T-helper 9 cell (primary cell): Measurements from ENCODE around the gene RPS6KA2.

Experiments used
- DNase-seq: peaks from one replicate; pipeline ENCODE4 v3.0.0-alpha.2; 2020

RPS6KA2 gene

DNA sequence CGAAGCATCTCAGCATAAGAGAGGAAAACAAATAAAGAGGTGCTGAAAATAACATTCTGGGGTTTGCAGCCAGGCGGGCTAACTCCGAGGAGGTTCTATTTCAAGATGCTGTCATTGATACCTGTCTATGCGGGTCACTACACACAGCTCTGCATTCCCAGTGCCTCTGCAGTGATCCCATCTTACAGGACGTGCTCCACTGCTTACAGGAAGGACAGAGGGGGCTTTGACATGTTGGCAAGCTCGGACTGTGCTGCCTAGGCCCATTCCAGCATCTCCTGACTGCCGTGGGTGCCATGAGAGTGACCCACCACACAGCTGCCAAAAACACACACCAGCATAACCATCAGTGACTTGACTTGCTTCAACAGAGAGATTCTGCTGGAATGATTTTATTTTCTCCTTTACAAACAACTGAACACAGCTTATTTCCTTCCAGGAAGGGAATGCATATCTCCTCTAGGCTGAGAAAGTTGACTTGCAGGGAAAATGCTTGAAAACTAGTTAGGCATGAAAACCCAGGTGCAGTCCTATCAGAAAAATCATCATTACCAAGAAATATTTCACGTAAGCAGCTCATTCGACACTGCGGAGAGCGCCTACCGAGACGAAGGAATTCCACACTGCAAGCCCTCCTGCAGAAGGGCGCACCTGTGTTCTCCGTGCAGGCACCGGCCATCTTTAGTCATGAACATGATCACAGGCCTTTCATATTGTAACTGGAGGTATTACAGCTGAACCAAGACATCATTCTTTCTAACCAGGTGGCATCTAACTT, 103.1 kb downstream of the RPS6KA2 start:
- DNase-seq, result no peak

DNA sequence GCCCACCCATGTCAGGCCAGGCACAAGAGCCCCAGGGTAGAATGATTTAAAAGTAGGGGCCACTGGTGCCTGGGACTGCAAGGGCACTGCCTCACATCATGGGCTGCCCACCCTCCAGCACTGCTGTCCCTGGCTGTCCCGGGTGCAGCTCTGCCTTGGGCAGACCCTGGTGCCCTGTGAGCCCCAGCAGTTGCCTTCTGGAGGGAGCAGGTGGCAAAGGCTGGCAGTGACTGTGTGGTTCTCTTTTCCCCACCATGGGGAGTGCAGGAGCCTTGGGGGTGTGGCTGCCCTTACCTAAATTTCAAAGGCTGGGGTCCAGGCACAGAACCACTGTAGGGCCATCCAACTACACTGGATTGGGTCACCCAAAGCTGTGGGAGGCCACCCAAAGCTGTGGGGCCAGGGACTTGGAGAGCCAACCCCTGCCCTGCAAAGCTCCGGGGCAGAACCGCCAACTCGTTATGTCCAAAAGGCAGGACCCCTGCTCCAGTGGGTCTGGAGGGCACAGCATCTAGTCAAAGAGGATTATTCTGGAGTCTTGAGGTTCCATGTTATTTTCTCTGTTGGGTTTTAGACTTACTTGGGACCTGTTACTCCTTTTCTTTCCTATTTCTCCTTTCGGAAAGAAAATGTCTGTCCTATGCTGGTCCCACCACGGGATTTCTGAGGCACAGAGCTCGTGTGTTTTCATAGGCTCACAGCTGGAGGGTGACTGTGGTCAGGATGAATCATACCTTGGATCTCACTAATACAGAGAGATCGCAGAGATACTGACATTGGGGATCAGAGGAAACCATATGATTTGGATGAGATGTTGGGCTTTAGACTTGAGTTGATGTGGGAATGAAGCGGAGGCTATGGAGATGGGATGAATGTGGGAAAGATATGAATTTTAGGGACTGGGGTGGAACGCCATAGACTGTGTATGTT, 105.9 kb downstream of the RPS6KA2 start:
- no peak for DNase-seq

GRCh38 chr6:166516251-166516884, 110.7 kb downstream of the RPS6KA2 start:
- DNase-seq, result no peak

GRCh38 chr6:166515072-166515810, 111.8 kb downstream of the RPS6KA2 start:
- DNase-seq, result no peak

DNA sequence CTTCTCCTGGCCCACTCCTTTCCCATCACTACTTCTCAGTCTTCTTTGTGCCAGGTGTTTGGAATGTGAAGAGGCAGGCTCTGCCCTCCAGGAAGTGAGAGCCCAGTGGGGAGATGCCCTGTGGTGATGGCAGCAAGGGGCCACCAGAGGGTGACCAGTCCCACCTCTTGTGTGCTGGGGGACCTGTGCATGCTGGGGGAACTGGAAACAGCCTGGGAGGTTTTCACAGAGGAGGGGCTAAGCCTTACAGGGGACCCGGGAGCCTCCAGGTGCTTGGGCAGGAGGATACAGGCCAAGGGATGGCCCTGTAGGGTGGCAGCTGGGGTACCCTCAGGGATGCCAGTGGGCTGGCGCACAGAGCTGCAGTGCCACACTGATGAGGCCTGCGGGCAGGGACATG, 112.9 kb downstream of the RPS6KA2 start:
- DNase-seq, result no peak

- DNase-seq, result peak; percentile 29
Measured at GRCh38 chr6:166512567-166512966, 114.5 kb downstream of the RPS6KA2 start.

GRCh38 chr6:166511316-166511715, 115.7 kb downstream of the RPS6KA2 start:
- DNase-seq, result no peak

- DNase-seq, result no peak
Measured at GRCh38 chr6:166509193-166509592, 117.9 kb downstream of the RPS6KA2 start.

DNA sequence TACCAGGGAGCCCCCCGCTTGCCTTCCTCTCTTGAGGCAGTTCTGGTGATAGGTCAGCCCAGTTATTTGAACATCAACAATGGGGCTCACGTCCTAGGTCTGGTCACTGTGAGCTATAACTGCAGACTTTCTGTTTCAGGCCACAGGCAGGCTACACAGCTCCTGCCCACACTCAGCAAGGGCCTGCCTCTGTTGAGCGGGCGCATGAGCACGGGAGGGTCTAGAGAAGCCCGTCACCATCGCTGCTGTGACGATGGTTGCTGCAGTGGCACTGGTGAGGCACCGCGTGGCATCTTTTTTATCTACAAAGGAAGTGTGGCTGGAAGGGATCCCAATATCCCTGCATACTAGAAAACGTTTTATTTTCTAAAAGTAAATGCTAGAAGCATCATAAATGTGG, 118.3 kb downstream of the RPS6KA2 start:
- no peak for DNase-seq

- DNase-seq, result no peak
Measured at GRCh38 chr6:166507809-166508564, 119.1 kb downstream of the RPS6KA2 start.

DNA sequence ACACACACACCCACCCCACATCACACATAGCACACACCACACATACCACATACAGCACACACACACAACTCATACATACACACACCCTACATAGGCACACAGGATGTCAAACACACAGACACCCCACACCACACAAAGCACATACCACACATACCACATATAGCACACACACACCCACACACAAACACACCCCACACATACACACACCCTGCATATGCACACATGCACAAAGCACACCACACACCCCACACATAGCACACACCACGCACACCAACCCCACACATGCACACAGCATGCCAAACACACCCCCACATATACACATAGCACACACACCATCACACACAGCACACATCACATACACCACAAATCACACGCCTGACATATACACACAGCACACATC, 119.7 kb downstream of the RPS6KA2 start:
- DNase-seq, result no peak

DNA sequence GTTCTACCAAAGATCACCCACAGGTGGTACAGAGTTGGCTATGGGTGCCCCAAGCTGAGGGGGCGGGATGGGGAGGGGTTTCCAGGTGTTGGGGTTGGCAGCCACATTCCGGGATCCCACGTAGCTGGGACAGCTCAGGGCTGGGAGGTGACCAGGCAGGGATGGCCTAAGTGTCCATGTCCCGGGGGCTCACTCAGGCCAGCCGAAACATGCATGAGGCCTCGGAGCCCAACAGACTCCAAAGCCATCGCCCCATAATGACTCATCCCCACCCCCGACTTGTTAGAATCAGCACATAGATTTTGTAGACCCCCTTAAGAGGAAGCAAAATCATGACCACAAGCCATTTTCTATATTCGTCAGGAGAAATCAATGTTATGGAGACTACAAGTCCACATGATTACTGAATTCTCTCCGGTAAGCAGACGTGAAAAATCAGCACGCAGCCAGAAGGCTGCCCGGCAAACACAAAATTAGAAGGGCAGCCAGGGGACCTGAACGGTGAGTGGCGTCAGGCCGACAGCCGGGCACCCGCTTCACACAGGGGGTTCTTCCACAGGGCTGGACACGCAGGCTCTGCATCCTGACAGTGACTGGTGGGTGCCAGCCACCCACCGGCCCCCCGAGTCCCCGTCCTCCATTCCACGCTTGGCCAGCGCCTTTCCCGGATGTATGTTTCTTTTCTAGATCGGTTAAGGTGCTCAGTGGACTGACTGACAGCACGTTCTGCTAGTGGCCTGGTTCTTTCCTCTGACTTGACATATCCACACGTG, 121.7 kb downstream of the RPS6KA2 start:
- no peak for DNase-seq

DNA sequence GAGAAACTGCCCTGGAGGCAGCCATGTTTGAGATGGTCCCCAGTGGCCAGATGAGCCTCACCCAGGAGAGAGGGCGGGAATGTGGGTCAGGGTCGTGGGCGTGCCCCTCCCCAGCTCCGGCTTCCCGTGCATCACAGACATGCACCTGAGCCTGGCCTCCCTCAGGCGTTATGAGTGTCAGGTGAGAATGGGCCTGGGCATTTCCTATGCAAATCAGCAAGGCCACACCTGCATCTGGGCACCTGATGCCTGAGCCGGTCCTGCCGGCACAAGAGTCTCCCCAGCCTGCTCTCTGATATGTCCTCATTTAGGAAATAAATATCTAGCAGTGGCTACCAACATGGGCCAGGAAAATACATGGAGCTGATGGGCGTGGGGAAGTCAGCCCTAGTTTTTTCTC, 123.0 kb downstream of the RPS6KA2 start:
- no peak for DNase-seq

- no peak for DNase-seq
Measured at GRCh38 chr6:166503167-166503744, 123.8 kb downstream of the RPS6KA2 start.

DNA sequence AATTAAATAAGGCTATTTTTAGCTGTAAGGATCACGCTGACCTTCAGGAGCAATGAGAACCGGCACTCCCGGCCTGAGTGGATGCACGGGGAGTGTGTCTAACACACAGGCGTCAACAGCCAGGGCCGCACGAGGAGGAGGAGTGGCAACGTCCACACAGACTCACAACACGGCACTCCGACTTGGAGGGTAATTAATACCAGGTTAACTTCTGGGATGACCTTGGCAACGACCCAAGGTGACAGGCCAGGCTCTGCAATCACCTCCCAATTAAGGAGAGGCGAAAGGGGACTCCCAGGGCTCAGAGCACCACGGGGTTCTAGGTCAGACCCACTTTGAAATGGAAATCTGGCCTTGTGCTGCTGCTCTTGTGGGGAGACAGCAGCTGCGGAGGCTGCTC, 124.6 kb downstream of the RPS6KA2 start:
- DNase-seq, result no peak

DNA sequence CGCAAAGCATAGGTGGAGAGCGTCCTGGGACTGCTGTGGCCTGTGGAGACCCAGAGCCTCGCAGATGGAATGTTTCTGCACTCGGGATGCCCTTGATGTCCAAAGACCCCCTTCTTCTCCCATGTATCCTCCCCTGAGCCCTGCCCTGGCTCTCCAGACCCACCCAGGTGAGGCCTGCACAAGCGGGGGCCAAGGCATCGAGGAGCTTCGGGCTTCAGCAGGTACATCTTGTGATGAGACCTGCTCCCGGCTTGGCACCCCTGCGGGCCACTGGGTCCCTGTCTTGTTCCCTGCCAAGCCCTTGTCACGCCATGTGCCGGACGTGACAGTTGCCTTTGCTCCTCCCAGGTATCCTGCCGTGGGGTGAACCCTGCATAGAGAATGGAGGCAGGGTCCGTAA, 125.8 kb downstream of the RPS6KA2 start:
- DNase-seq, result no peak

- DNase-seq, result no peak
Measured at GRCh38 chr6:166500246-166500645, 126.8 kb downstream of the RPS6KA2 start.

DNA sequence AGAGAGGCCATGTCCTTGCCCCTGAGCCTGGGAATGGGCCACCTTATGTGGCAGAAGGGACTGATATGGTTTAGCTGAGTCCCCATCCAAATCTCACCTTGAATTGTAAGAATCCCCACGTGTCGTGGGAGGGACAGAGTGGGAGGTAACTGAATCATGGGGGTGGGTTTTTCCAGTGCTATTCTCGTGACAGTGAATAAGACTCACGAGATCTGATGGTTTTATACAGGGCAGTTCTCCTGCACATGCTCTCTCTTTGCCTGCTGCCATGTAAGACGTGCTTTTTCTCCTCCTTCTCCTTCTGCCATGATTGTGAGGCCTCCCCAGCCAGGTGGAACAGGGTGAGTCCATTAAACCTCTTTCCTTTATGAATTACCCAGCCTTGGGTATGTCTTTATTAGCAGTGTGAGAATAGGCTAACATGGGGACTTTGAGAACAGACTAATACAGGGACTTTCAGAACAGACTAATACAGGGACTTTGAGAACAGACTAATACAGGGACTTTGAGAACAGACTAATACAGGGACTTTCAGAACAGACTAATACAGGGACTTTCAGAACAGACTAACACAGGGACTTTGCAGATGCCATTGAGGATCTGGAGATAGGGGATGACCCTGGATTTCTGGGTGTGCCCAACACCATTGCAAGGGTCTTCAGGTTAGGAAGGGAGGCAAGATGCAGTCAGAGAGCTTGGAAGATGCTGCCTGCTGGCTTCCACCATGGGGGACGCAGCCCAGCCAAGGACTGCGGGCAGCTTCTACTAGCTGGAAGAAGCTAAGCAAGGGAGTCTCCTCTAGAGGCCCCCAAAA, 127.5 kb downstream of the RPS6KA2 start:
- no peak for DNase-seq

DNA sequence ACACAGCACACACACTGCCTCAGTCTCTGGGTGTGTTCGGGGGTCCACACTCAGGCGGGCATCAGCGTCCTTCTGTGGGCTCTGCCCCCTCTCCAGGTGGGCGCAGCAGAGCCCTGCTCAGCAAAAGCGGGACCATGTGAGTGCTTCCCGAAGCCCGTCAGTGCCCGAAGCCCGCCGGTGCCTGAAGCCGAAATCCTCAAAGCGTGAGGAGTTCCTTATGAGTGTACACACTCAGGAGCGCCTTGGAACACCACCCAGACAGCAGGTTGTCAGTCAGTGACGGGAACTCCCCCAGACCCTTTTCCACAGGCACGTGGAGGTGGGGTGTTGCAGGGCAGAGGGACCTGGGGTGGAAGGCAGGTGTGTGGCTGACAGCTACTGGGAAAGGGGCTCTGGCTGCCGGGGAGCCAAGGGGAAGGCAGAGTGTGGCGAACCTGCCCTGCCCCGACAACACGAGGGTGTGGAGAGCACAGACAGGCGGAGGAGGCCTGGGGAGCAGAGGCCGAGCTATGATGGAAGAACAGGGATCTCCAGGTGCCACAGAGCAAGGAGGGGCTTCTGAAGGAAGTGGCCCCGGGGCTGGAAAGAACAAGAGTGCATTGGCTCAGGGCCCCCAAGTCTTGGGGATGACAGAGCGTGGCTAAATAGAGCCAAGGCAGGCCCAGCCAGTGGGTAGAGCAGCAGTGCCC, 128.2 kb downstream of the RPS6KA2 start:
- no peak for DNase-seq
